Putamen (tissue), 1 donor: ENCODE data around the gene TIMD4.

ENCODE experiments used
- DNase-seq: peaks from one replicate; pipeline ENCODE4 v3.0.0-alpha.2; 2016; ENCODE audit warnings: low spot score

TIMD4 gene

GRCh38 chr5:156920861-156921431 is 42.1 kb downstream of the TIMD4 start:
- DNase-seq: no peak

- no peak for DNase-seq
Measured at GRCh38 chr5:156920042-156920860, 42.8 kb downstream of the TIMD4 start.

GRCh38 chr5:156918311-156918845 is 44.6 kb downstream of the TIMD4 start:
- DNase-seq: no peak

GRCh38 chr5:156914371-156914737 is 48.7 kb downstream of the TIMD4 start:
- no peak for DNase-seq

- DNase-seq: no peak
Measured at GRCh38 chr5:156913719-156914370, 49.2 kb downstream of the TIMD4 start.

GRCh38 chr5:156913355-156913718 is 49.7 kb downstream of the TIMD4 start:
- no peak for DNase-seq

- DNase-seq: no peak
Measured at GRCh38 chr5:156912869-156913268, 50.2 kb downstream of the TIMD4 start.

GRCh38 chr5:156909180-156909579 is 53.8 kb downstream of the TIMD4 start:
- DNase-seq: no peak

- no peak for DNase-seq
Measured at GRCh38 chr5:156907667-156908066, 55.4 kb downstream of the TIMD4 start.

GRCh38 chr5:156906807-156907206 is 56.2 kb downstream of the TIMD4 start:
- no peak for DNase-seq

- no peak for DNase-seq
Measured at GRCh38 chr5:156896546-156896945, 66.5 kb downstream of the TIMD4 start.

GRCh38 chr5:156893517-156893916 is 69.5 kb downstream of the TIMD4 start:
- no peak for DNase-seq

GRCh38 chr5:156892864-156893263 is 70.2 kb downstream of the TIMD4 start:
- no peak for DNase-seq

- DNase-seq: no peak
Measured at GRCh38 chr5:156892223-156892622, 70.8 kb downstream of the TIMD4 start.

- no peak for DNase-seq
Measured at GRCh38 chr5:156888520-156888919, 74.5 kb downstream of the TIMD4 start.

- no peak for DNase-seq
Measured at GRCh38 chr5:156883316-156883875, 79.6 kb downstream of the TIMD4 start.

- DNase-seq: no peak
Measured at GRCh38 chr5:156879665-156880285, 83.3 kb downstream of the TIMD4 start.

GRCh38 chr5:156871212-156871611 is 91.8 kb downstream of the TIMD4 start:
- DNase-seq: no peak

GRCh38 chr5:156870498-156870839 is 92.6 kb downstream of the TIMD4 start:
- no peak for DNase-seq
